BE2C (cell line): ENCODE data around the gene VIPR1.

Experiments
- DNase-seq: peaks from one replicate; pipeline ENCODE4 v3.0.0-alpha.2; 2020
- H3K27me3 ChIP-seq: fragments of 250-450 bp; sonication (Bioruptor Pico); 2 replicates; pipeline ENCODE4 v1.5.1; 2020; ENCODE audit warnings: mild to moderate bottlenecking
- H3K36me3 ChIP-seq: fragments of 250-450 bp; sonication (Bioruptor Pico); 2 replicates; pipeline ENCODE4 v1.5.1; 2020; ENCODE audit warnings: mild to moderate bottlenecking
- H3K4me1 ChIP-seq: fragments of 250-450 bp; sonication (Bioruptor Pico); 2 replicates; pipeline ENCODE4 v1.5.1; 2020
- H3K4me3 ChIP-seq: 2 replicates; pipeline ENCODE4 v1.5.1; 2011; ENCODE audit warnings: low read depth, low read length
- H3K9me3 ChIP-seq: fragments of 250-450 bp; sonication (Bioruptor Pico); 2 replicates; pipeline ENCODE4 v1.5.1; 2020
- CTCF ChIP-seq: IDR thresholded peaks from 2 replicates; pipeline ENCODE4 v1.5.1; 2012; ENCODE audit warnings: mild to moderate bottlenecking, low read depth, low read length

The VIPR1 gene

GRCh38 chr3:42515391-42515916 is 13.0 kb downstream of the VIPR1 start:
- Histone ChIP-seq H3K36me3 (no peaks in the 10 kb centered on the region), H3K4me3 (no peak overlapping the region), H3K9me3 (no peaks in the 10 kb centered on the region), H3K27me3 (no peaks in the 10 kb centered on the region), H3K4me1 (no peaks in the 10 kb centered on the region)
- no peak for DNase-seq
- no peak for TF ChIP-seq CTCF

DNA sequence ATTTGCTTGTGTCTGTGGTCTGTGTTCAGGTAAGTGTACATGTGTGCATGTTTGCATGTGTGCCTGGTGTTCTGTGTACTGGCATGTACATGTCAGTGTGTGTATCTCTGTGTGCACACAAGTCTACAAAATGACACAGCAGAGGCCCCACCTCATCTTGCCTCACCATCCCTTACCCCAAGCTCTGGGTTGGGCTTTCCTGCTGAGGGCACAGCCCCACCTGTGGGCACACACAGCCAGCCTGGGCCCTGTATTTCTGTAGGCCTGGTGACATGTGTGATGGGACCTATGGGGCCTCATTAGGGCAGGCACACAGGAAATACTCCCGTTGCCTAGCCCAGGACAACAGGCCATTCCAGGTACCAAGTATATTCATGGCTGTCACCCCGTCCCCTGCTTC is 13.5 kb downstream of the VIPR1 start:
- no peaks in the 10 kb centered on the region for H3K36me3 ChIP-seq
- no peaks in the 10 kb centered on the region for H3K4me1 ChIP-seq
- no peak for DNase-seq
- no peak for TF ChIP-seq CTCF
- no peaks in the 10 kb centered on the region for H3K9me3 ChIP-seq
- H3K27me3 ChIP-seq = no peaks in the 10 kb centered on the region
- H3K4me3 ChIP-seq = no peak overlapping the region

DNA sequence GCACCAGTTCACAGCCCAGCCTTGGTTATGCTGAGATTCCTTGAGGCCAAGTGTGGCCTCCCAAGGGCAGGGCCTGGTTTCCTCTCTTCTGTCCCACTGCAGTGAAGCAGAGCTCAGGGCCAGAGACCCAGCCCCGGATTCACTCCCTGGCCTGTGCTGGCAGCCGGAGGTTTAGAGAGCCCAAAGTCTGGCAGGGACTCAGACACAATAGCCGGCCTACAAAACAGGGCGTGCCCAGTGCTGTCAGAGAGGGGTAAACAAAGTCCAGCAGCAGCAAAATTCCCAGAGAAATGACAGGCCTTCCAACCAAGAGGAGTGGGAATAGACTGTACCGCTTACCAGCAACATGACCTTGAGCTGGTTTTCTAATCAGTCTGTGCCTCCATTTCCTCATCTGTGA is 14.0 kb downstream of the VIPR1 start:
- no peak for TF ChIP-seq CTCF
- Histone ChIP-seq H3K27me3 (no peaks in the 10 kb centered on the region), H3K4me3 (no peak overlapping the region), H3K9me3 (no peaks in the 10 kb centered on the region), H3K4me1 (no peaks in the 10 kb centered on the region), H3K36me3 (no peaks in the 10 kb centered on the region)
- no peak for DNase-seq

GRCh38 chr3:42517117-42517516 is 14.7 kb downstream of the VIPR1 start:
- no peak for DNase-seq
- no peaks in the 10 kb centered on the region for H3K36me3 ChIP-seq
- no peaks in the 10 kb centered on the region for H3K4me1 ChIP-seq
- no peaks in the 10 kb centered on the region for H3K27me3 ChIP-seq
- no peak for TF ChIP-seq CTCF
- H3K4me3 ChIP-seq = no peak overlapping the region
- no peaks in the 10 kb centered on the region for H3K9me3 ChIP-seq

- Histone ChIP-seq H3K36me3 (no peaks in the 10 kb centered on the region), H3K9me3 (no peaks in the 10 kb centered on the region), H3K4me3 (no peak overlapping the region), H3K4me1 (no peaks in the 10 kb centered on the region), H3K27me3 (no peaks in the 10 kb centered on the region)
- DNase-seq = no peak
- TF ChIP-seq CTCF = no peak; the same call in 1 of the 2 replicates
Measured at GRCh38 chr3:42518800-42519567, 16.5 kb downstream of the VIPR1 start.

DNA sequence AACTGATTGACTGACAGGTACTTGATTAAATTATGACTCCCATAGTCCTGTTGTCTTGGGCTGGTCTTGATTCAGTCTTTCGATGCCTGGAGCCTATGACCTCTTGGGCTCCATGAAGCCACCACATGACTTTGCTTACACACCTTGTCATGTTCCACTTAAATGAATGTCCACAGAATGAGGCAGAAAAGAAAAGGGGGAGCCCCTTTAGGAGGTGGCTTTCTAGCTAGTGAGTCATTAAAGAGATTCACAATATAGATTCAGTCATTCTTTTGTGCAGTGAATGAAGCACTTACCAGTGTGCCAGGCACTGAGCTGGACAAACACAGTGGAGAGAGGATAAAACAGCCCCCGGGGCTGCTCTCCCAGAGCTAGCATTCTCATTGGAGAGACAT is 17.1 kb downstream of the VIPR1 start:
- no peaks in the 10 kb centered on the region for H3K36me3 ChIP-seq
- H3K4me1 ChIP-seq = no peaks in the 10 kb centered on the region
- no peaks in the 10 kb centered on the region for H3K27me3 ChIP-seq
- H3K4me3 ChIP-seq = no peak overlapping the region
- DNase-seq = no peak
- TF ChIP-seq CTCF = no peak
- H3K9me3 ChIP-seq = no peaks in the 10 kb centered on the region
